Psoas muscle (tissue), 8 donors: ENCODE measurements around the gene SORBS2. TPM values are rescaled to one million over a fixed set of nuclear protein-coding genes. Genes with fewer than 3 reads are reported as not detected.

Experiments used
- ATAC-seq, 4 donors: fragments of 200-7000 bp; cut with Tn5 transposase; one replicate each; pipeline ENCODE4 v1.9.1; 2020; ENCODE audit warnings: moderate library complexity in 3 of 4, mild to moderate bottlenecking in 2 of 4
- DNase-seq, 2 donors: peaks; one replicate each; pipeline ENCODE4 v3.0.0-alpha.2; 2020
- H3K27ac ChIP-seq: fragments of 200-600 bp; one replicate; pipeline ENCODE4 v1.8.0; 2022
- H3K27me3 ChIP-seq, 3 donors: fragments of 200-600 bp in 1 of 3; one replicate each; pipeline versions ENCODE4 v1.6.1 to v1.8.0; 2013 to 2022; ENCODE audit warnings: low read length in 2 of 3, mild to moderate bottlenecking in 2 of 3, moderate library complexity in 1 of 3; ENCODE audit not compliant: insufficient read depth in 3 of 3
- H3K36me3 ChIP-seq, 2 donors: fragments of 200-600 bp in 1 of 2; one replicate each; pipeline versions ENCODE4 v1.6.1 to v1.8.0; 2013 to 2022; ENCODE audit warnings: low read depth in 1 of 2, mild to moderate bottlenecking in 1 of 2, moderate library complexity in 1 of 2; ENCODE audit not compliant: insufficient read depth in 1 of 2
- H3K4me1 ChIP-seq: fragments of 200-600 bp; one replicate; pipeline ENCODE4 v1.8.0; 2022
- H3K4me3 ChIP-seq: fragments of 200-600 bp; one replicate; pipeline ENCODE4 v1.8.0; 2022; ENCODE audit warnings: mild to moderate bottlenecking
- H3K9me3 ChIP-seq: fragments of 200-600 bp; one replicate; pipeline ENCODE4 v1.8.0; 2022
- WGBS, 3 donors: extraction: QIAGEN DNeasy Blood & Tissue Kit; methylation state at CpG; one replicate each; pipeline versions ENCODE4 v1.1.6 to v1.1.7; 2013; 5-methylcytosine and 5-hydroxymethylcytosine counted together
- intact Hi-C, 2 donors: fragments of 100-400 bp; cut with DNase I; formaldehyde crosslinking; loops; one replicate each; pipeline versions ENCODE4 v1.11.0 to v1.14.2; 2022
- polyA plus RNA-seq, 3 donors: library from polyadenylated mRNA; stranded (reverse); fragments of 200-250 nt; gene quantifications; one replicate each; pipeline ENCODE4 v1.2.3, GENCODE V29; 2013
- total RNA-seq, 4 donors: library from RNA; stranded (reverse); fragmentation: NEBNext Ultra II Directional in 2 of 4; extraction: Animal tissue kit (Norgen Biotek cat#: 25700) in 2 of 4; gene quantifications; one replicate each; pipeline versions ENCODE4 v1.2.1 to v1.2.4, GENCODE V29; 2021 to 2023
- TF ChIP-seq, protein P1 (sequence below): fragments of 200-600 bp; IDR thresholded peaks from one replicate; pipeline ENCODE4 v1.8.0; 2022; ENCODE audit warnings: antibody characterized with exemption
- donor health status: healthy with polysubstance abuse.
- donor health status: DM: no; HTN: no; CAD: no; lungs with moderate emphysema.
- donor health status: Bipolar disorder and iron deficiency.
- donor health status: healthy.
- donor health status: DM: yes; HTN: yes; CAD: no.
- donor health status: DM: no; HTN: no; CAD: no.
- donor health status: DM: no; HTN: no; CAD: no.
- donor health status: DM: yes; HTN: yes; CAD: no.

SORBS2 gene
- total and polyA plus RNA-seq, 7 donors = 2.5 to 30.4 (median 7.2) TPM

DNA sequence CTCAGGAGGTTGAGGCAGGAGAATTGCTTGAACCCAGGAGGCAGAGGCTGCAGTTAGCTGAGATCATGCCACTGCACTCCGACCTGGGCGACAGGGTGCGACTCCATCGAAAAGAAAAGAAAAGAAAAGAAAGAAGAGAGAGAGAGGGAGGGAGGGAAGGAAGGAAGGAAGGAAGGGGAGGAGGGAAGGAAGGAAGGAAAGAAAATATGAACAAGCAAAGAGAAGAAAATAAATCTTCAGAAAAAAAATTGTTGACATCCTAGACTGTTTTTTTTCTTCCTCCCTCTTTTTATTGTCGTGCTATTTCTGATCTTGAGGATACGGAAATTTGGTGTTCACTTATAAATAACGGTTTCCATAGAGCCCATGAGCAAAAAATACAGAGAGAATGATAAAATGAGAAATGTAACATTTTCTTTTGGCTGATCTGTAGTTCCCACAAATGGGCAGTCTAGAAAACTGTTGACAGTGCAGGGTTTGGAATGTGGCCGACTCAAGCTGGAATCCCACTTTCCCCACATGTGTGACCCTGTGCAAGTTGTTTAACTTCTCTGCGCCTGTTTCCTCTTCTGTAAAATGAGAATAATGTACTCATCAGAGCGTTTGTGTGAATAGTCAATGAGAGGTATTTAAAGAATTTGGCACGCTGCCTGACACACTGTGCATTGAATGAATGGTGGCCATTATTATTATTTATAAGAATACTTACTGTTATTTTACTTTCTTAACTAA lies 19.4 kb downstream of the SORBS2 start:
- TF ChIP-seq, protein P1, sequence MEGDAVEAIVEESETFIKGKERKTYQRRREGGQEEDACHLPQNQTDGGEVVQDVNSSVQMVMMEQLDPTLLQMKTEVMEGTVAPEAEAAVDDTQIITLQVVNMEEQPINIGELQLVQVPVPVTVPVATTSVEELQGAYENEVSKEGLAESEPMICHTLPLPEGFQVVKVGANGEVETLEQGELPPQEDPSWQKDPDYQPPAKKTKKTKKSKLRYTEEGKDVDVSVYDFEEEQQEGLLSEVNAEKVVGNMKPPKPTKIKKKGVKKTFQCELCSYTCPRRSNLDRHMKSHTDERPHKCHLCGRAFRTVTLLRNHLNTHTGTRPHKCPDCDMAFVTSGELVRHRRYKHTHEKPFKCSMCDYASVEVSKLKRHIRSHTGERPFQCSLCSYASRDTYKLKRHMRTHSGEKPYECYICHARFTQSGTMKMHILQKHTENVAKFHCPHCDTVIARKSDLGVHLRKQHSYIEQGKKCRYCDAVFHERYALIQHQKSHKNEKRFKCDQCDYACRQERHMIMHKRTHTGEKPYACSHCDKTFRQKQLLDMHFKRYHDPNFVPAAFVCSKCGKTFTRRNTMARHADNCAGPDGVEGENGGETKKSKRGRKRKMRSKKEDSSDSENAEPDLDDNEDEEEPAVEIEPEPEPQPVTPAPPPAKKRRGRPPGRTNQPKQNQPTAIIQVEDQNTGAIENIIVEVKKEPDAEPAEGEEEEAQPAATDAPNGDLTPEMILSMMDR = no peak
- Histone ChIP-seq H3K9me3 (no peaks in the 10 kb centered on the region), H3K36me3 (no peaks in the 10 kb centered on the region), H3K27ac (no peak overlapping the region), H3K4me3 (no peak overlapping the region), H3K27me3 (no peaks in the 10 kb centered on the region), H3K4me1 (no peaks in the 10 kb centered on the region)
- ATAC-seq = no peak
- intact Hi-C loops = no loop called here
- WGBS, 3 donors = 49 to 59% (median 52%) methylated on average over 11 of the region's 11 CpGs
- DNase-seq = no peak

DNA sequence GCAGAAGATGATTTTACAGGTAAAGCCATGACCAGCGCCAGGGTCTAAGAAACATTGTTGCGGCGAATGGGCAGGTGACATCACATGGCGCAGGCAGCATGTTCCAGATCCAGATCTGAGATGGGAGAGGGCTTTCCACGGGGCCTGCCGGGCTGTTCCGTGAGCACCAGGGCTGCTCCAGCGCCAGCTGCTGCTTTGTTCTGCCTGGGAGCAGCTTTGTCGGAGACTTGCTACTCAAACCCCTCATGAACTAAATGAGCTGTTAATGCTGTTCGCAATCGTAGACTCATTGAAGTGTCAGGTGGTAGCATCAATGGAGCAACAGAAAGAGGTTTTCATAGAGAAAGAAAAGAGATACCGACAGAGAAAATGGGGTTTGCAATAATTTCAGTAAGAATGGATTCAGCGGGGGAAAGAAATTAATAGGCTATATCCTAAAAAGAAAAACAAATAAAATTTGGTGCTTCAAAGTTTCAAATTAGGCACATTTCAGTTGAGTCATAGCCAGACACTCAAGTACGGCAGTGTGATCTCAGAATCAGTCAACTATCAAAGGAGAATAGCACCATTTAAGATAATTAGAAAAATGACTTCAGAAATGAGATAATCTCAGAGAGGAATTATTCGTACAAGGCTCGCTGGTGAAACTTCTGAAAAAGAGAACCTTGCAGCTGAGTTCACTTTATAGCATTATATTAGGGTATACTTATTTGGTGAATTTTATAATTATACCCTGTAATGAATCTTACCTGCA lies 23.9 kb downstream of the SORBS2 start:
- Histone ChIP-seq H3K36me3 (no peaks in the 10 kb centered on the region), H3K27ac (no peak overlapping the region), H3K4me3 (no peak overlapping the region), H3K27me3 (no peaks in the 10 kb centered on the region), H3K9me3 (no peaks in the 10 kb centered on the region), H3K4me1 (no peaks in the 10 kb centered on the region)
- no peak for DNase-seq
- WGBS, 3 donors = 79 to 81% (median 81%) methylated on average over 16 of the region's 16 CpGs
- TF ChIP-seq, protein P1 = no peak
- intact Hi-C loops = no loop called here
- no peak for ATAC-seq

DNA sequence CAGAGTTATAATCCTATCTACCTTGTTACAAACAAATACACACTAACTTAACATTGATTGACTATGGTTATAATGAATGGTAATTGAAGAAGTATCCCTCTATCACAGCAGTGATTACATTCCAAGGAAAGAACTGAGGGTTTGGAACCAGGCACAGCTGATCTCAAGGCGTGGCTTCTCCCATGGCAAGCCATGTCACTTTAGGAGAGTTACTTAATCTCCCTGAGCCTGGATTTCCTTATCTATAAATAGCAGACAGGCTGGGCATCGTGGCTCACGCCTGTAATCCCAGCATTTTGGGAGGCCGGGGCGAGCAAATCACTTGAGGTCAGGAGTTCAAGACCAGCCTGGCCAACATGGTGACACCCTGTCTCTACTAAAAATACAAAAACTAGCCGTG lies 25.6 kb downstream of the SORBS2 start:
- Histone ChIP-seq H3K9me3 (no peaks in the 10 kb centered on the region), H3K4me1 (no peaks in the 10 kb centered on the region), H3K4me3 (no peak overlapping the region), H3K36me3 (no peaks in the 10 kb centered on the region), H3K27me3 (no peaks in the 10 kb centered on the region), H3K27ac (no peak overlapping the region)
- intact Hi-C loops = no loop called here
- TF ChIP-seq, protein P1 = no peak
- 48 to 62% (median 50%) methylated on average over 6 of the region's 6 CpGs for WGBS, 3 donors
- DNase-seq (no peak), ATAC-seq (no peak)

DNA sequence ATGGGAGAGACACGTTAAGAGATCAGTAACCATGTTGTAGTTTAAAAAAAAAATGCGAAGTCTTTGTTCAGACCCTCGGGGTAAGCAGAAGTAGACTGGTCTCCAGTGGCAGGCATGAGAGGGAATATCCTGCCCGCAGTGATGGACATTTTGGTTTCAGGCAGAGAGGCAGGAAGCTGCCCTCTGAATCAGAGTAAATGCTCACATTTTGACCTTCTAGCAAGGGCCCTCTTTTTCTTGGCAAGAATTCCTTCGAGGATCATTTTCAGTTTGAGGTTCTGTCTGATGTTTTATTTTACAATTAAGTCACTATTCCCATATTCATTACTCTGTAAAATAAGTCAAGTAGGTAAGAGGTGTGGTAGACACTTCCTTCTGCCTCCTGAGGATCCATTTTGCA lies 28.4 kb downstream of the SORBS2 start:
- no peak overlapping the region for H3K27ac ChIP-seq
- no peaks in the 10 kb centered on the region for H3K4me1 ChIP-seq
- H3K9me3 ChIP-seq = no peaks in the 10 kb centered on the region
- no peak overlapping the region for H3K4me3 ChIP-seq
- no peak for ATAC-seq
- H3K27me3 ChIP-seq = no peaks in the 10 kb centered on the region
- WGBS, 3 donors = 60 to 68% (median 67%) methylated on average over 5 of the region's 5 CpGs
- TF ChIP-seq, protein P1 = no peak
- intact Hi-C loops = no loop called here
- DNase-seq = no peak
- H3K36me3 ChIP-seq = no peaks in the 10 kb centered on the region
